Loucy (cell line): ENCODE measurements around the gene PTCD1.

ENCODE experiments used
- H2AFZ ChIP-seq: fragments of 200-600 bp; sonication (generic); 2 replicates; pipeline ENCODE4 v1.6.0; 2016; ENCODE audit warnings: antibody characterized with exemption, mild to moderate bottlenecking, low read length, moderate library complexity
- H3F3A ChIP-seq: fragments of 200-600 bp; 2 replicates; pipeline ENCODE4 v1.6.0; 2016; ENCODE audit warnings: antibody characterized with exemption, low read depth, mild to moderate bottlenecking
- H3K27me3 ChIP-seq: fragments of 200-600 bp; sonication (generic); 2 replicates; pipeline ENCODE4 v1.6.1; 2014; ENCODE audit warnings: low read length, mild to moderate bottlenecking; ENCODE audit not compliant: insufficient read depth, poor library complexity, severe bottlenecking
- H3K36me3 ChIP-seq: fragments of 200-600 bp; sonication (generic); 2 replicates; pipeline ENCODE4 v1.6.1; 2016; ENCODE audit warnings: low read length; ENCODE audit not compliant: insufficient read depth
- H3K4me1 ChIP-seq: fragments of 200-600 bp; sonication (generic); 2 replicates; pipeline ENCODE4 v1.5.1; 2014; ENCODE audit warnings: low read length, mild to moderate bottlenecking; ENCODE audit not compliant: insufficient read depth, poor library complexity, severe bottlenecking
- H3K4me2 ChIP-seq: fragments of 200-600 bp; sonication (generic); 2 replicates; pipeline ENCODE4 v1.6.0; 2014; ENCODE audit warnings: antibody characterized with exemption, low read length, low read depth, mild to moderate bottlenecking; ENCODE audit not compliant: poor library complexity, severe bottlenecking
- H3K4me3 ChIP-seq: fragments of 200-600 bp; sonication (generic); 2 replicates; pipeline ENCODE4 v1.5.1; 2014; ENCODE audit warnings: low read length, mild to moderate bottlenecking, mixed read lengths; ENCODE audit not compliant: poor library complexity, severe bottlenecking
- H3K79me2 ChIP-seq: fragments of 200-600 bp; sonication (generic); 2 replicates; pipeline ENCODE4 v1.6.1; 2014; ENCODE audit warnings: low read length; ENCODE audit not compliant: insufficient read depth
- H3K9ac ChIP-seq: fragments of 200-600 bp; sonication (generic); 2 replicates; pipeline ENCODE4 v1.6.0; 2014; ENCODE audit warnings: mild to moderate bottlenecking, low read depth, low read length, moderate library complexity; ENCODE audit not compliant: poor library complexity, severe bottlenecking
- H3K9me2 ChIP-seq: fragments of 200-600 bp; sonication (generic); replicated peaks from 2 replicates; pipeline ENCODE4 v1.6.1; 2016; ENCODE audit warnings: low read depth, low read length, mixed read lengths
- H3K9me3 ChIP-seq: fragments of 200-600 bp; sonication (generic); 2 replicates; pipeline ENCODE4 v1.6.1; 2014; ENCODE audit warnings: mild to moderate bottlenecking, antibody characterized with exemption, low read length, low read depth; ENCODE audit not compliant: insufficient read depth
- H4K20me1 ChIP-seq: fragments of 200-600 bp; sonication (generic); 2 replicates; pipeline ENCODE4 v1.6.0; 2014; ENCODE audit warnings: antibody characterized with exemption, low read length, mild to moderate bottlenecking; ENCODE audit not compliant: insufficient read depth, poor library complexity, severe bottlenecking
- EZH2phosphoT487 ChIP-seq: fragments of 200-600 bp; IDR thresholded peaks from 2 replicates; pipeline ENCODE4 v1.6.1; 2018; ENCODE audit warnings: antibody characterized with exemption, mild to moderate bottlenecking, moderate library complexity, borderline replicate concordance
- TF ChIP-seq, protein P1 (sequence below): fragments of 200-600 bp; sonication (generic); conservative IDR thresholded peaks from 2 replicates; pipeline ENCODE4 v1.5.1; 2014; ENCODE audit warnings: mild to moderate bottlenecking, antibody characterized with exemption, low read length

The PTCD1 gene

DNA sequence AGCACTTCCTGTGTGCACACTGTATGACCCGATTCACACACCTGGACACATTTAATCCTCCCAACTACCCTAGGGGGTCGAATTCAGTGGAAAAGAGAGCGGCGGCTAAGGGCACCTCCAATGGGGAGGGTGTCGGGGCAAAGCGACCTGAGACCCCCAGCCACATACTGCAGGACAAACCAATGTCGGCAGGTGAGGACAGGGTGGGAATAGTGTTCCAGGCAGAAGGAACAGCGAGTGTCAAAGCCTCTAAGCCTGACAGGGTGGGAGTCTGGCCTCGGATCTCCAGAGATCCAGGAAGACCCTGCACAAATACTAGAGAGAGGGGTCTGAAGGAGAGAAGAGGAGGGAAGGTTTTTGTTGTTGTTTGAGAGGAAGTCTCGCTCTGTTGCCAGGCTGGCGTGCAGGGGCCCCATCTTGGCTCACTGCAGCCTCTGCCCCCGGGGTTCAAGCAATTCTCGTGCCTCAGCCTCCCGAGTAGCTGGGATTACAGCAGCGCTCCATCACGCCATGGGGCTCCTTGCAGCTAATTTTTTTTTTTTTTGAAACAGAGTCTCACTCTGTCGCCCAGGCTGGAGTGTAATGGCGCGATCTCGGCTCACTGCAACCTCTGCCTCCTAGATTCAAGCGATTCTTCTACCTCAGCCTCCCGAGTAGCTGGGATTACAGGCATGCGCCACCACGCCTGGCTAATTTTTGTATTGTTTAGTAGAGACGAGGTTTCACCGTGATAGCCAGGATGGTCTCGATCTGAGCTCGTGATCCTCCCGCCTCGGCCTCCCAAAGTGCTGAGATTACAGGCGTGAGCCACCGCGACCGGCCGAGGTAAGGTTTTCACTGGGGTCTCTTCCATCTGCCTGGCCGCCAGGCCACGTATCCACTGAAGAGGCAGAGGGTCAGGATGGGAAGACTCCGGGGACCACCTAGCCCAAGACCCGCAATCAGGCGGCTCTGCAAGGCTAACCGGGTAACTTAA is 65.2 kb downstream of the PTCD1 start:
- Histone ChIP-seq H3K4me2 (peak overlapping the region; percentile 64), H4K20me1 (peaks cover 20% of the 10 kb centered on the region), H3K4me1 (peaks cover 7% of the 10 kb centered on the region), H3K9me3 (no peaks in the 10 kb centered on the region), H3K9ac (peak overlapping the region; percentile 94), H3K27me3 (no peaks in the 10 kb centered on the region), H3K79me2 (peaks cover 37% of the 10 kb centered on the region), H3K36me3 (peaks cover 4% of the 10 kb centered on the region; the same call in 1 of the 2 replicates), H2AFZ (peak overlapping the region; percentile 99), H3F3A (no peaks in the 10 kb centered on the region), H3K4me3 (peak overlapping the region; percentile 92), H3K9me2 (no peaks in the 10 kb centered on the region)
- TF ChIP-seq, protein P1, sequence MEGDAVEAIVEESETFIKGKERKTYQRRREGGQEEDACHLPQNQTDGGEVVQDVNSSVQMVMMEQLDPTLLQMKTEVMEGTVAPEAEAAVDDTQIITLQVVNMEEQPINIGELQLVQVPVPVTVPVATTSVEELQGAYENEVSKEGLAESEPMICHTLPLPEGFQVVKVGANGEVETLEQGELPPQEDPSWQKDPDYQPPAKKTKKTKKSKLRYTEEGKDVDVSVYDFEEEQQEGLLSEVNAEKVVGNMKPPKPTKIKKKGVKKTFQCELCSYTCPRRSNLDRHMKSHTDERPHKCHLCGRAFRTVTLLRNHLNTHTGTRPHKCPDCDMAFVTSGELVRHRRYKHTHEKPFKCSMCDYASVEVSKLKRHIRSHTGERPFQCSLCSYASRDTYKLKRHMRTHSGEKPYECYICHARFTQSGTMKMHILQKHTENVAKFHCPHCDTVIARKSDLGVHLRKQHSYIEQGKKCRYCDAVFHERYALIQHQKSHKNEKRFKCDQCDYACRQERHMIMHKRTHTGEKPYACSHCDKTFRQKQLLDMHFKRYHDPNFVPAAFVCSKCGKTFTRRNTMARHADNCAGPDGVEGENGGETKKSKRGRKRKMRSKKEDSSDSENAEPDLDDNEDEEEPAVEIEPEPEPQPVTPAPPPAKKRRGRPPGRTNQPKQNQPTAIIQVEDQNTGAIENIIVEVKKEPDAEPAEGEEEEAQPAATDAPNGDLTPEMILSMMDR: no peak

DNA sequence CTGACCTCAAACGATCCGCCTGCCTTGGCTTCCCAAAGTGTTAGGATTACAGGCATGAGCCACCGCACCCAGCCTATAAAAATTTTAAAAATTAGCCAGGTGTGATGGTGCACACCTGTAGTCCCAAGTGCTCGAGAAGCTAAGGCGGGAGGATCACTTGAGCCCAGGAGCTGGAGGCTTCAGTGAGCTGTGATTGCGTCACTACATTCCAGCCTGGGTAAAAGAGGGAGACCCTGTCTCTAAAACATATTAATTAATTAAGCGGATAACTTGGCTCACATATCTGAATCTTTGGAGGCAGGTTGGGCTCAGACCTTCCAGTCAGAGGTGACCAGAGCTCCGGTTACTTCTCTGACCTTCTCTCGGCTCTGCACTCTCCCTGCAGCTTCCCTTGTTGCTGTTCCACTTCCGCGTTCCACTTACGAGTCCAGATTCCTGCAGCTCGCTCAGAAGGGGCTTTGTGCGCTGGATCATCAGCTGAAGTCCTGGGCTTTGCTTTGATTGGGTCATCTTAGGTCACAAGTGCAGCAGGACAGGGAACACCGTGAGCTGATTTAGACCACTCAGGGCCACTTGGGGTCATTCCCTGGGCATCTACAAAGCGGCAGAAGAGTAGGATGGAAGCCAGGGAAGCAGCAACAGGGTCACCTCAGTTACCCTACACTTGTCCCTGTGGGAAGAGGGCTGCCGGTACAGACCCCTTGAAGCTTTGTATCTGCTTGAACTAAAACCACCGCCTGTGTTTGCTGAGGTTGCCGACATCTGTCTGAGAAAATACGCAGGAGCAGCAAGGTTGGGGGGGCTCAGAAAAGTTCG is 66.1 kb downstream of the PTCD1 start:
- Histone ChIP-seq H3F3A (no peaks in the 10 kb centered on the region), H3K79me2 (peaks cover 29% of the 10 kb centered on the region), H3K9ac (no peak overlapping the region), H3K9me2 (no peaks in the 10 kb centered on the region), H3K36me3 (no peaks in the 10 kb centered on the region; the same call in 1 of the 2 replicates), H3K4me3 (no peak overlapping the region), H3K27me3 (no peaks in the 10 kb centered on the region), H3K9me3 (no peaks in the 10 kb centered on the region), H2AFZ (no peak overlapping the region), H3K4me2 (no peak overlapping the region), H4K20me1 (peaks cover 16% of the 10 kb centered on the region), H3K4me1 (peaks cover 7% of the 10 kb centered on the region)
- TF ChIP-seq, protein P1: no peak
- TF ChIP-seq EZH2phosphoT487: no peak

DNA sequence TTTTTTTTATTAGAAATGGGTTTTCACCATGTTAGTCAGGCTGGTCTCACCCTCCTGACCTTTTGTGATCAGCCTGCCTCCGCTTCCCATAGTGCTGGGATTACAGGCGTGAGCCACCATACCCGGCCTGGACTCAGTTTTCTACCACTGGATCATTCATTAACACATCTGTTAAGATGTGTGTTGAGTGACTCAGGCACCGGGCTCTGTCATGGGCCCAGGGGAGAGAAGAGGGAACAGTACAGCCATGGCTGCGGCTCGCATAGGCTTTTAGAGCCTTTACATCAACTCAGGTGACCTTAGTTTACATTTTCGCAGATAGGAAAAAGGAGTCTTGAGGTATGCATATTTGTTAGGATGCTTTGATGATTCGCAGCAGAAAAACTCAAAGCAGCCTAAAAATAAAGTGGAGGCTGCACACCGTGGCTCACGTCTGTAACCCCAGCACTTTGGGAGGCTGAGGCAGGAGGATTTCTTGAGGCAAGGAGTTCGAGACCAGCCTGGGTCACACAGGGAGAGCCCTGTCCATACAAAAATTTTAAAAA is 67.2 kb downstream of the PTCD1 start:
- Histone ChIP-seq H3K27me3 (no peaks in the 10 kb centered on the region), H3K9ac (no peak overlapping the region), H3K9me3 (no peaks in the 10 kb centered on the region), H3K79me2 (peaks cover 20% of the 10 kb centered on the region), H3K4me2 (no peak overlapping the region), H3K36me3 (peaks cover 8% of the 10 kb centered on the region; the same call in 1 of the 2 replicates), H3K4me1 (peaks cover 7% of the 10 kb centered on the region), H2AFZ (no peak overlapping the region), H4K20me1 (peaks cover 16% of the 10 kb centered on the region), H3F3A (no peaks in the 10 kb centered on the region), H3K4me3 (no peak overlapping the region), H3K9me2 (no peaks in the 10 kb centered on the region)
- TF ChIP-seq, protein P1: no peak
